Stimulated activated CD8-positive, alpha-beta memory T cell treated with anti-CD3 and anti-CD28 coated beads, Interleukin-15, amount 100 ng/mL, for 24 hours (primary cell): Measurements from ENCODE around the gene B3GAT1.

Source experiments
- DNase-seq: peaks from one replicate; pipeline ENCODE4 v3.0.0-alpha.2; 2020; ENCODE audit warnings: low read depth

Gene B3GAT1

GRCh38 chr11:134441281-134441680 is 29.2 kb upstream of the B3GAT1 start:
- DNase-seq: no peak

- DNase-seq: no peak
Observed at GRCh38 chr11:134440851-134441250, 28.8 kb upstream of the B3GAT1 start.

- DNase-seq: no peak
Observed at GRCh38 chr11:134438542-134439537, 26.8 kb upstream of the B3GAT1 start.

GRCh38 chr11:134437821-134438220 is 25.8 kb upstream of the B3GAT1 start:
- DNase-seq: no peak

GRCh38 chr11:134436781-134437180 is 24.7 kb upstream of the B3GAT1 start:
- no peak for DNase-seq

- DNase-seq: no peak
Observed at GRCh38 chr11:134433806-134434205, 21.8 kb upstream of the B3GAT1 start.

- no peak for DNase-seq
Observed at GRCh38 chr11:134433251-134433650, 21.2 kb upstream of the B3GAT1 start.

- DNase-seq: no peak
Observed at GRCh38 chr11:134432776-134433175, 20.7 kb upstream of the B3GAT1 start.

- DNase-seq: no peak
Observed at GRCh38 chr11:134429106-134429505, 17.1 kb upstream of the B3GAT1 start.

GRCh38 chr11:134425816-134426536 is 13.9 kb upstream of the B3GAT1 start:
- no peak for DNase-seq

- no peak for DNase-seq
Observed at GRCh38 chr11:134425413-134425812, 13.4 kb upstream of the B3GAT1 start.

- DNase-seq: no peak
Observed at GRCh38 chr11:134423106-134423505, 11.1 kb upstream of the B3GAT1 start.

- no peak for DNase-seq
Observed at GRCh38 chr11:134417871-134418840, 6.1 kb upstream of the B3GAT1 start.

- DNase-seq: no peak
Observed at GRCh38 chr11:134416726-134417125, 4.7 kb upstream of the B3GAT1 start.

- no peak for DNase-seq
Observed at GRCh38 chr11:134414766-134415765, 3.0 kb upstream of the B3GAT1 start.

- DNase-seq: no peak
Observed at GRCh38 chr11:134413826-134414731, 2.0 kb upstream of the B3GAT1 start.

- no peak for DNase-seq
Observed at GRCh38 chr11:134413043-134413825, 1.2 kb upstream of the B3GAT1 start.

GRCh38 chr11:134410766-134411165 is 1.3 kb downstream of the B3GAT1 start:
- DNase-seq: no peak
